ENCODE results near the gene IER5L.

DNA sequence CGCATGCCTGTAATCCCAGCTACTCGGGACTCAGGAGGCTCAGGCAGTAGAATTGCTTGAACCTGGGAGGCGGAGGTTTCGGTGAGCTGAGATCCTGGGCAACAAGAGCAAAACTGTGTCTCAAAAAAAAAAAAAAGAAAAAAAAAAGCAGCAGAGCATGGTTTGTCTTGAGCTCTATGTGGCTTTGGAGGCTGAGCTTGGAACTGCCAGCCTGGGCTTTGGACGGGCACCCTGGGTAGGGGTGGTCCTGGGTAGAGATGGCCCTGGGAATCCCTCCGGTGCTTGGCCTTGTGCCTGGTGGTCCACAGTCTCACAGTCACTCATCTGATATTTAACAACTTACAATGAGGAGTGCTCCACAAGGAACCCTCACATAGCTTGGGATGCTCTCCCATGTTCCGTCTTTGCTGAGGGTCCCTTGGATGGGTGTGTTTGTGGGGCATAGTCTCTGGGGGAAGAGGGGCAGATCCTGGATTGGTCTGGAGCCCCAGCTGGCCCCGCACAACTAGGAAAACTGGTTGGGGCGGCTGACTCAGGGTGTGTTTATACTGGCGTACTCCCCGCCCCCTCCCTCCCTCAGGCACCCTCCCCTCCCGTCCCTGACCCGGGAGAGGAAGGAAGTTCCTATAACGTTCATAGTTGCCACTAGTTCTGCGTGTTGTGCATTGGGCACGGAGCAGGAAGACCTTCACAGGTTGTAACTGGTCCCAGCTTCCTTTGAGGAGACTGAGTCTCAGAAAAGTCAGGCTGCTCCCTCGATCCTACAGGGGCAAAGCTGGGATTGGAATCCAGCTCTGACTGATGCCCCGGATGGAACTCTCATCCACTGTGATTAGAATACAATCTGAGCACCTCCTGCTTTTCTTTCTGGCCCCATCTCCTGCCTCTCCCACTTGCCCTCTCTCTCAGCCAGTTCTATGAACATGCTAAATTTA lies 11.2 kb downstream of the IER5L start:
- TF ChIP-seq, protein P1, sequence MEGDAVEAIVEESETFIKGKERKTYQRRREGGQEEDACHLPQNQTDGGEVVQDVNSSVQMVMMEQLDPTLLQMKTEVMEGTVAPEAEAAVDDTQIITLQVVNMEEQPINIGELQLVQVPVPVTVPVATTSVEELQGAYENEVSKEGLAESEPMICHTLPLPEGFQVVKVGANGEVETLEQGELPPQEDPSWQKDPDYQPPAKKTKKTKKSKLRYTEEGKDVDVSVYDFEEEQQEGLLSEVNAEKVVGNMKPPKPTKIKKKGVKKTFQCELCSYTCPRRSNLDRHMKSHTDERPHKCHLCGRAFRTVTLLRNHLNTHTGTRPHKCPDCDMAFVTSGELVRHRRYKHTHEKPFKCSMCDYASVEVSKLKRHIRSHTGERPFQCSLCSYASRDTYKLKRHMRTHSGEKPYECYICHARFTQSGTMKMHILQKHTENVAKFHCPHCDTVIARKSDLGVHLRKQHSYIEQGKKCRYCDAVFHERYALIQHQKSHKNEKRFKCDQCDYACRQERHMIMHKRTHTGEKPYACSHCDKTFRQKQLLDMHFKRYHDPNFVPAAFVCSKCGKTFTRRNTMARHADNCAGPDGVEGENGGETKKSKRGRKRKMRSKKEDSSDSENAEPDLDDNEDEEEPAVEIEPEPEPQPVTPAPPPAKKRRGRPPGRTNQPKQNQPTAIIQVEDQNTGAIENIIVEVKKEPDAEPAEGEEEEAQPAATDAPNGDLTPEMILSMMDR (optimal IDR thresholded peaks at IDR 0.05 in 1 of 3, IDR thresholded peaks at IDR 0.05 in 1 of 3, conservative IDR thresholded peaks at IDR 0.05 in 1 of 3; ENCODE audit: extremely low read depth in 1 of 3, insufficient read depth in 2 of 3, low read length in 3 of 3), result no peak
- no peak for TF ChIP-seq EZH2 (IDR thresholded peaks at IDR 0.05; ENCODE audit: low read length)
